Embryonic facial prominence (tissue), 1 donor: Measurements from ENCODE around the gene CES1.
"Not testable (repeated sequence)": the region's sequence is repeated elsewhere in the genome, so short reads cannot be mapped to it uniquely, and the experiment has no call there.

Source experiments
- DNase-seq: peaks from one replicate; pipeline ENCODE4 v3.0.0-alpha.2; 2016; ENCODE audit errors: extremely low spot score

CES1 gene

GRCh38 chr16:55830658-55831294 lies 2.1 kb downstream of the CES1 start:
- no peak for DNase-seq

- DNase-seq, result not testable (repeated sequence)
Measured at GRCh38 chr16:55829232-55829631, 3.7 kb downstream of the CES1 start.

GRCh38 chr16:55828680-55829079 lies 4.2 kb downstream of the CES1 start:
- no peak for DNase-seq

DNA sequence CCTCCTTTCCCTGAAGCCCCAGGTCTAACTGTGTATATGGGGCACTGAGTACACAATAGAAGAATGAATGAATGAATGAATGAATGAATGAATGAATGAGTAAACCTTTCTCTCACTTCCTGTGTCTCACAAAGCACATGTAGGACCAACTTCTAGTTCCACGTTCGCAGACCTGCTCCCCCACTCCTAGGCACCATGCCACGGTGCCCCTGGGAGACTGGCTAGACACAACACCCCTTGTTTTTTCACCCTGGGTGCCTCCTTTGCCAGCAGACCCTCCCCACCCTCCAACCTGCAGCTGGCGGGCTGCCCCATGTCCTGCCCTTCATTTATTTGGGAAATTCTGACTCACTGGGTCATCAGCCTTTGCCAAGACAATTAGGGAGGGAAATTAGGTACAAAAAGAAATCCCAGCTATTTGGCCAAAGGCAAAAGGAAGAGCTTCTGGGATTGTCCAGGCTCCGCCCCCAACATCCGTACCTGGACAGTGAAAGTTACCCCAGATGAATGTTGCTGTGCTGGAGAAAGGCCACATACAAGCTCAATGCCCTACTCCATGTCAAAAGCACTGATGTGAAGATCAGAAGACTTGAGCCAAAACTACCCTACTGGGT lies 7.7 kb downstream of the CES1 start:
- no peak for DNase-seq

DNA sequence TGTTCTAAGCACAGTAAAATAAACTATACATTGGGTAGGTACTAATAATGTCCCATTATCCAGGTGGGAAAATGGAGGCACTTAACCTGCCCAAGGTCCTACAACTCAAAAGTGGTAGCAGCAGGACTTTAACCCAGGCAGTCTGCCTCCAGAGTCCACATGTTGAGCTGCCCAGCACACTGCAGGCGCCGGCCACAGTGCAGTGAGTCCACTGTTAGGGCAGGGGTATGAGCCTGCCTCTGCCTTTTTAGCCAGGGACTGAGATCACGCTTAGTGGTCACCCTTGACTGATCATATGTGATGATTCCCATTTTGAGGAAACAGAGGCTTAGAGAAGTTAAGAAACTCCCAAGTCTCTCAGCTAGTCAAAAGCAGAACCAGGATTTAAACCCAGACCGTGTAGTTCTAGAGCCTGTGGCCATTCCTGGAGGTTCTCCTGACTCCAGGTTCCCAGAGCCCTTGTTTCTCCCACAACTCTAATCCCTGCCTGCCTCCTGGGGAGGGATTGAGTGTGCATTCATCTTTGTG lies 8.4 kb downstream of the CES1 start:
- DNase-seq, result no peak

DNA sequence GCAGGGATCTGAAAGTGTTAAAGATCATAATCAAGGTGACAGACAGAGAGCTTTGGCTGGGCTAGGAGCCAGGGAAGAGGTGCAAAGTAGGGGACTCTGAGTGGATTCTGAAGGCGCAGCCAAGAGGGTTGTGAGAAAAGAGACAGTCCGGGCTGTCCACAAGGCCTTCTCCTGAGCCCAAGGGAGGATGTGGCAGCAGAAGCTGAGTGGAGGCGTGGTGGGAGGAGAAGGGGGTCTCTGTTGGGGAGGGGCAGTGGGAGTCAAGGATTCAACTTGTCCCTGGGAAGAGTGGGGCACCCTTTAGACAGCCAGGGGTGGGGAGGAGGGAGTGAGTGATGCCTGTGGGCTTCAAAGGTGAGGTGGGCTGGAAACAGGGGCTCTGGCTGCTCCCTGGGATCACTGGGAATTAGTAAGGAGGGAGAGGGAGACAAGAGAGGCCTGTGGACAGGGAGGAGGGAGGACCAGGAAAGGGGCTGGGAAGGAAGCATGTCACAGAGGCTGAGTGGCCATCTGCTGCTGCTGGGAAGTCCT lies 10.6 kb downstream of the CES1 start:
- no peak for DNase-seq

GRCh38 chr16:55821210-55821609 lies 11.7 kb downstream of the CES1 start:
- no peak for DNase-seq

DNA sequence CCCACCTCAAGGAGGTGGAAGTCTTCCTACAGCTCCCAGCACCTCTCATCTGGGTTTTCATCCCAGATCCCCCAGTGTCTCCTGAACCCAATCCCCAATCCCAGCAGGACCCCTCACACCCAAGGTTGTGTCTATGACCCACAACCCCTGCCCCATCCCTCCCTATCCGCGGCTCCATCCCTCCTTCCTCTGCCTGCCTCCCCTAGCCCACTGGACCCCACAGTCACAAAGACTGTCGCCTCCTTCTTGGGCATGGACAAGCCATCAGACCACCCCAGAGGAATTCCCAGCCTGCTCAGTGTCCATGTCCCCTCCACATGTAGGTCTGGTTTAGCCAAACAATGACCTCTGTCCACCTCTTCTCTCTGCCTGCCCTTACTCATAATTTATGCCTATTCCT lies 12.3 kb downstream of the CES1 start:
- DNase-seq, result no peak

DNA sequence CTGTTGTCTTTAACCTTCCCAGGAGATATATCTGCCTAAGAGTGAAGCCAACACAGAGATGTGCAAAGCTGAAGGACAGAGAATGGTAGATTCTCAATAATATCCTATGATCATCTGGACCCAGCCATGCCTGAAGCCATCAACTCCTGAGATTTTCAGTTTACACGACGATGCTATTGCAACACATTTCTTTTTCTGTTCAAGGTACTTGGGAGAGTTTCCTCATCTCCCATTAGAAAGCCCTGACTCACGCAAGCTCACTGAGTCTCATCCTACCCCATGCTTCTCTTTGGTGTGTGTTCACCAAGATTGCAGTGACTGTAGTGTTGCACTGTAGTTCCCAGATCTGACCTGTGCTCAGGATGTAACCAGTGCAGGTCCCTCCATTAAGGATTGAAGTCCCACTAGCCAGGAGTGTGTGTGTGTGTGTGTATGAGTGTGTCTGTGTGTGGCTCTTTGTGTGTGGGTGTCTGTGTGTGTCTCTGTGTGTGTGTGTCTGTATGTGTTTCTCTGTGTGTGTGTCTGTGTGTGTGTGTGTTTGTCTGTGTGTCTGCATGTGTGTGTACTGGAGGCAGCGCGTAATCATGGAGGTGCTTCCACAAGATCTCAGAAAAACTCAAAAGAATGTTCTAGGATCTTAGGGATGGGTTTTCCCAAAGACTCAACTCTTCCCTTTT lies 15.5 kb downstream of the CES1 start:
- no peak for DNase-seq

- not testable (repeated sequence) for DNase-seq
Measured at GRCh38 chr16:55816222-55816621, 16.7 kb downstream of the CES1 start.

GRCh38 chr16:55815320-55815719 lies 17.6 kb downstream of the CES1 start:
- no peak for DNase-seq

DNA sequence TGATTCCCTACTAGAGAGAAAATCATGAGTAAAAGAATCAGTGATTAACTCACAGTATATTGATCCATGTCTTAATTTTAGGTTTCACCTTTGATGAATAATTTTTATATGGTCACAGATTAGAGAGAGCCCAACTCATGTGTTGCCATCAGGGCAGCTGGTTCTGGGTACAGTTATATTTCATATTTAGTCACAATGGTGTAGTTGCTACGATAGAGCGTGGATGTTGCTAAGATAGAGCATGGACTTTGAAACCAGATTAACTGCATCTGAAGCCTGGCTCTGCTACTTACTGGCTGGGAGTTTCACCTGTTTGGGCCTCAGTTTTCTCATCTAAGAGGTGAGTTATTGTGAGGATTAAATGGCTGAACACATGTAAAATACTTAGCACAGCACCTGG lies 18.7 kb downstream of the CES1 start:
- DNase-seq, result not testable (repeated sequence)

- not testable (repeated sequence) for DNase-seq
Measured at GRCh38 chr16:55813730-55814129, 19.2 kb downstream of the CES1 start.

GRCh38 chr16:55812951-55813350 lies 19.9 kb downstream of the CES1 start:
- no peak for DNase-seq

DNA sequence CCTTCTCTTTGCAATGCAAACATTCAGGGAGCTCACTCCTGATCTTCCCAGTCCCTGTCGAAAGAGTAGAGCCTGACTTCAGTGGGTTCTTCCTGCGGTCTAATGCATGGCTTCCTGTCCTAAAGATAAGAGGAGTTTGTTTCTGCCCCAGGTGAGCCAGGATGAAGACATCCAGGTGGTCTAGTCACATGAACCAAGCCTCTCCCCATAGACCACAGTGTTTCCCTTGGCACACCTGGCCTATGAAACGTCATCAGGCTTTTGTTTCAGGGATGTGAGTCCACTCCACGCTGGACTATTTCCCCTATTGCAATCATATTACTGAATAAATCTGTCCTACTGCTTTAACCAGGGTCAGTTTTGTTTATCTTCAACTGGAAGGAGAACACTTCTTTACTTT lies 21.1 kb downstream of the CES1 start:
- no peak for DNase-seq

GRCh38 chr16:55810451-55810961 lies 22.4 kb downstream of the CES1 start:
- no peak for DNase-seq

DNA sequence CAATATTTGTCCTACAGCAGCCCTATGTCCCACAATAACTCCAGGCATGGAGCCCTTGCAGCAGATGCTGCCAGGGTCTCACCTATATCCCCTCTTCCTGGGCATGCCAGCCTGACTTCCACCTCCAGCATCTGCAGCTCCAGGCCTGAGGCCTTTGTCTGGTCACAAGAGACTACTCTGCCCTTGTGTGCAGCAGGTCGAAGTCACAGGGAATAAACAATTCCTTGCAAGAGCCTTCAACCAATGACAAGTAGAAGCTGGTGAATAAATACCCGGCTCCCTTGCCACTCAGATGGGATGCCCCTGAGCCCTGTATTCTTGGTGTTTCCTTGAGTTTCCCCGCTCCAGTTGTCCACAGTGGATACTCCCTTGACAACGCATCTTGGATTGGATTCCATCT lies 23.0 kb downstream of the CES1 start:
- DNase-seq, result no peak

GRCh38 chr16:55809386-55809785 lies 23.5 kb downstream of the CES1 start:
- DNase-seq, result no peak

DNA sequence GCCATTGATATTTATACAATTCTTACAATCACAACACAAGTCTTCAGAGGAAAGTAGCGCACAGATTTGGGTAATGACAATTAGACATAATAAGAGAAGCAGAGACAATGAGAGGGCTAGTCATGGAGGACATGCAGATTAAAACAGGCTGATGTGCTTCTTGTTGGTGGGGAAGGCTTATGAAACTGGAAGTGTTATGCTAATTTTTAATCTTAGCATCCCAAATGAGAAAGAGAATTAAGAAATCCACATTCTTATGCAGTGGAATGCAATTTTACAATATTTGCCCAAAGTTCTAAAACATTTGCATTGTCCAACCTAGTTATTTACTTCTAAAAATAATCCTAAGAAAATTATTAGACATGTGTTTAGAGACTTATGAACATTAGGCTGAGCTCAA lies 24.6 kb downstream of the CES1 start:
- DNase-seq, result not testable (repeated sequence)

DNA sequence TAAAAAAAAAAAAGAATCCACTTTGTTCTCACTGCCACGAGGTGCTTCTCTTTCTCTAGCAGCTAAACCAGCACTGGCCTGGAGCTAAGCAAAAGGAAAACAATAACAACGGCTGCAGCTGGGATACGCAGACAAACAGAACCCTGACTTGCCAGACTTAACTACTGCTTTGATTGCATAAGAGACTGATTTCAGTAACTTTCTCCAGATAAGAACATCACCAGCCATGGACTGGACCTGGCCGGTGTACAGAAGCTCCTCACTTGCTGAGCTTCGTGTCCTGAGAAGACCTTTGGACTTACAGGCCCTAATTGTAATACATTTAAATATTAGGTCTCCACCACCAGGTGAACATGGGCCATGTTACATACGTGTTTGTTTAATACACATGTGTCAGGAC lies 27.8 kb downstream of the CES1 start:
- DNase-seq, result not testable (repeated sequence)

GRCh38 chr16:55803681-55804080 lies 29.2 kb downstream of the CES1 start:
- DNase-seq, result not testable (repeated sequence)

DNA sequence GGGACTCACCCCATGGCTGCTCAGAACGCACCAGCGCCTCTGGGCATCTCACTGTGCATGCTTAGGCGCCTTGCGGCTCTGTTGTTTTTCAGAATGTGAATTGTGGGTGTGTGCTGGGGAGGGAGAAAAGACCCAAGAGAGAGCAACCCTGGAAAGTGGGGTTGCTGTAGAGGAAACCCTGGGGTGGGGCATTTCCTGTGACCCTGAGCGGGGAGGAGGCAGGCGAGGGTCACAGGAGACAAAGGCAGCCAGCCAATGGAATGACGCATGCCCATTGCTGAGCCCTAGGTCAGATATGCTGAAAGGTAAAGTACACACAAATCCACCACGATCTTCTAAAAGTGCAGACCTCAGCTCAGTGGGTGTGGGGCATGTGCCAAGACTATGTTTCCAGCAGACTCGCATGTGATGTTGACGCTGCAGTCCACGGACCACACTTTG lies 39.9 kb downstream of the CES1 start:
- DNase-seq, result not testable (repeated sequence)
